ENCODE data around the gene AMDHD2.
"Not testable (repeated sequence)": the region's sequence is repeated elsewhere in the genome, so short reads cannot be mapped to it uniquely, and the experiment has no call there.

The AMDHD2 gene

DNA sequence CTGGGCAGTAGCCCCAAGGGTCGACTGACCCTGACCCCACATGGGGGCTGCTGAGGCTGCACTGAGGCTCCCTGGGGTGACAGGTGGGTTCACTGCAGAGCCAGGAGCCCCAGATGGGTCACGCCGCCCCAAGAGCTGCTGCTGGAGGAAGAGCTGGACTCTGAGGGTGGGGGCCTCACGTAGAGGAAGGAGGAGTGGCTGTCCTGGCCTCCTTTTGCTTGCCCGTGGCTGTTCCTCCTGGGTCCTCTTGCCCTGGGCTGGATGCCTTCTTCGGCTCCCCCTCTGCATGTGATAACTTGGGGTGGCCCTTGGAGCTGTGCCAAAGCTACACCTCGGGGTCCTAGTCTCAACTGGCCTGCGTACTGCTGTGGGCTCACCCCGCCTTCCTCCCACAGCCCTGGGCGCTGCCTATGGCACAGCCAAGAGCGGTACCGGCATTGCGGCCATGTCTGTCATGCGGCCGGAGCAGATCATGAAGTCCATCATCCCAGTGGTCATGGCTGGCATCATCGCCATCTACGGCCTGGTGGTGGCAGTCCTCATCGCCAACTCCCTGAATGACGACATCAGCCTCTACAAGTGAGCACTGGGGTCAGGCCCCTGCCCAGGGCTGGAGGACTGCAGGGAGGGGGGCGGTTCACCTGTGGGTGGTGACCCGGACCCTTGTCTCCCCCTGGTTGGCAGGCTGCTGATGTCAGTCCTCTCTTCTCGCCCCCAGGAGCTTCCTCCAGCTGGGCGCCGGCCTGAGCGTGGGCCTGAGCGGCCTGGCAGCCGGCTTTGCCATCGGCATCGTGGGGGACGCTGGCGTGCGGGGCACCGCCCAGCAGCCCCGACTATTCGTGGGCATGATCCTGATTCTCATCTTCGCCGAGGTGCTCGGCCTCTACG, 1.1 kb upstream of the AMDHD2 start:
- DNase-seq, result no peak

DNA sequence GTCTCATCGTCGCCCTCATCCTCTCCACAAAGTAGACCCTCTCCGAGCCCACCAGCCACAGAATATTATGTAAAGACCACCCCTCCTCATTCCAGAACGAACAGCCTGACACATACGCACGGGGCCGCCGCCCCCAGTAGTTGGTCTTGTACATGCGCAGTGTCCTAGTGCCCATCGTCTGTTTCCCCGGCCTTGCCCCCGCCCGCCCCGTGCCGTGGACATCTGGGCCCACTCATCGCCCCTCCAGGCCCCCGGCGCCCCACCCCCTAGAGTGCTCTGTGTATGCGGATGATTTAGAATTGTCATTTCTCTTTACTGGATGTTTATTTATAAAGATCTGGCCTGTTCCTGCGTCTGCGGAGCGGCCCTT, 475 bp upstream of the AMDHD2 start:
- no peak for DNase-seq

DNA sequence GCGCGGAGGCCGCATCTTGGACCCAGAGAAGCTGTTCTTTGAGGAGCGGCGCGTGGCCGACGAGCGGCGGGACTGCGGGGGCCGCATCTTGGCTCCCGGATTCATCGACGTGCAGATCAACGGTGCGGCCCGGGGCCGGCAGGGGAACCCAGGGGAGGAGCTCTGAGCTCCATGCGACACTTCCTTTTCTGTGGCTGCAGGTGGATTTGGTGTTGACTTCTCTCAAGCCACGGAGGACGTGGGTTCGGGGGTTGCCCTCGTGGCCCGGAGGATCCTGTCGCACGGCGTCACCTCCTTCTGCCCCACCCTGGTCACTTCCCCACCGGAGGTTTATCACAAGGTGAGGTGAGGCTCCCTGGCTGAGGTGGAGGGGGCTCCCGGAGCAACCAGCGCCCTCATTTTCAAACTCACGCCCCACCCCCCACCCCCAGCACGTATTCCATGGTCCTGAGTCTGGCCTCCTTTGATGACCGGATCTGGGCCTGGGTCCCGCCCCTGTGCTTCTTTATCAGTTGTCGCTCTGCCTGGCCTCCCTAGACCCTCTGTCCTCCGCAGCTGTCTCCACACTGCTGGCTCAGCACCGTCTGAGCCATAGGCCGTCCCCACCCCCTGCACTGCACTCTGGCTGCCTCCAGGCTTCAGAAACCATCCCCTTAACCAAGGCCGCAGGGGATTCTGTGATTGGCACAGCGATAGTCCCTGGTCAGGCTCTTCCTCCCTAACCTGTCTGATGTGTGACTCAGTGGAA, 787 bp downstream of the AMDHD2 start:
- DNase-seq, result no peak

DNA sequence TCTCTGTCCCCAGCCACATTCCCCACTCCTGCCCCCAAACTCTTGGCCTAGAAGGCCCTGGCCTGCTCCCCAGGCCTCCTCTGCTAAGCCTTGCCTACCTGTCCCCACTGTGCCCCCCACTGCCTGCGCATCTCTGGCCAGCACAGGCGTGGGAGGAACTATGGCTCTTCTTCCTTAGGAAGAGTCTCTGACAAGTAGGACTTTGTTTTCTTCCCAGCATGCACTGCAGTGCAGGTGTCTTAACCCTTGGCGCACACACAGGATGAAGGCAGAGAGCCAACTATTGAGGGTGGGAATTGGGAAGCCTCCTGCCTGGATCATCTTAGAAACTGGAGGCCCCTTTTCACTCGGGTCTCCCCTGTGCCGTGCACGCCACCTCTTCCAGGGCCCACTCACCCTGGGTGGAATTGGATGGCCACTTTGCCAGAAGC, 3.6 kb downstream of the AMDHD2 start:
- no peak for DNase-seq

DNA sequence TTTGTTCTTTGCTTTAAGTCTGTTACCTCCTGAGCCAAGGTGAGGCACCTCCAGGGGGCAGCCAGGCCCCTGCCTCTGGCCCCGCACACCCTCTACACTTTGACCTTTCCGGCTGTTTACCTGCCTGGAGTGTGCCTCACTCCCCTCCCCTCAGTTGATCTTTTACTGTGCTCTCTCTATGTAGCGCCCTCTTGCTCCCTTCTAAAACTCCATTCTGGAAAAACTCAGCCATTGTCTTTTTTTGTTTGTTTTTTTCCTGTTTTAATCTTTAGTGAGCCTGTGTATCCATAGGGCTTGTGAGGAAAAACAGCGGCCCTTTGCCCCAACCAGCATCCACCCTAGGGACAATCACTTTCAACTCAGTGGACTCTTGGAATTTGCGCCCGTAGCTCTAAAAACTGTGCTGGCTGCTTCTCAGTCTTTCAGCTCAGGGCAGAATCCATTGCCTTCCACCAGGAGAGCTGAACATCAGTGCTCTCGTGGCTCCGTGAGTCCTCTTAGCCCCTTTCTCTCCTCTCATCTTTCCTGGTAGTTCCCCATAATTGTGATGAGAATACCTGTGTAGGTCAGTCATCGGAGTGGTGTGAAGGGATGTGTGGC, 4.3 kb downstream of the AMDHD2 start:
- no peak for DNase-seq

DNA sequence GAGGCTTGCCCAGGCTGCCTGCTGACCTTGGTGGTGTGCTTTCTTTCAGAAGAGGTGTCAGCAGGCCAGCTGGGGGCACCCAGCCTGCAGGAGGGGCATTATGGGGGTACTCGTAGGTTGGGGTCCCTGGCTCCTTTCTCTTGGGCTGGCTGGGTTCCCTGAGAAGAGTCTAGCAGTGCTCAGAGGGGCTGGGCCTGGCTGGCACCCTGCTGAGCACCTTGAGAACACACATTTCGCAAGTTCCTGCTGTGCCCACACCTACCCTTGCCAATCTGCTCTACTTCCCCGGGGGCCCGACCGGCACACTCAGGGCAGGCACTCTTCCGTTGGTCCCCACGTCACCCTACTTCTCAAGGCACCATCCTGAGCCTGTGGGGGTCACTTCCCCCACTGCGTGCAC, 6.0 kb downstream of the AMDHD2 start:
- DNase-seq, result no peak

DNA sequence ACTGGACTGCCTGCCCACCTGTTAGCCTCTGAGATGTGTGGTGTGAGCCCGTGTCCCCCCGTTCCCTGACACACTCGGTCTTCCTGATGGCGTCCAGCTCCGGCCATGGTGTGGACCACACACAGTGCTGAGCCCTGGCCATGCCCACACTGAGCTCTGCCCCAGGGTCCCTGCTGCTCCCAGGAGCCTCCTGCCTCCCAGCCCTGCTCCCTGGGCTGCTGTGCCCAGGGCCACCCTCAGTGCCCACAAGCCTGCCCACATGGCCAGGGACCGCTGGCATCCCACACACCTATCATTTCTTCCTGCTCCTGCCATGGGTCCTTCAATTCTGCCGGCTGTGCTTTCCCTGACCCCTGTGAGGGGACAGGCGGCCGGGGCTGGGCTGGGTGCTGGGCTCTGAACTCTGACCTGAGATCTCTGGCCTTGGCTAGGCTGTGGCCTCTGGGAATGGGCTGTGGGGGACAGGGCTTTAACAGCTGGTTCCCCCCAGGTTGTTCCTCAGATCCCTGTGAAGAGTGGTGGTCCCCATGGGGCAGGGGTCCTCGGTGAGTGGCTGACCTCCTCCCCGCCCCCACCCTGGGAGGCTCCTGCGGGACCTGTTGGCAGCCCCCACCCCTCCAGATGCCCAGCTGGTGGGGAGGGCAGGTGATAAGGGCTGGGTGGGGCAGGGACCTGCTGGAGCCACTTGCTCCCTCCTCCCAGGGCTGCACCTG, 7.1 kb downstream of the AMDHD2 start:
- no peak for DNase-seq

DNA sequence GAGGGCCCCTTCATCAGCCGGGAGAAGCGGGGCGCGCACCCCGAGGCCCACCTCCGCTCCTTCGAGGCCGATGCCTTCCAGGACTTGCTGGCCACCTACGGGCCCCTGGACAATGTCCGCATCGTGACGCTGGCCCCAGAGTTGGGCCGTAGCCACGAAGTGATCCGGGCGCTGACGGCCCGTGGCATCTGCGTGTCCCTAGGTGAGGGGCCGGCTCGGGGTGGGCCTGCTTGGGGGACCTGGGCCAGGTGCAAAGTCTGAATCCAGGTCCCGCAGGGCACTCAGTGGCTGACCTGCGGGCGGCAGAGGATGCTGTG, 7.6 kb downstream of the AMDHD2 start:
- DNase-seq, result no peak

DNA sequence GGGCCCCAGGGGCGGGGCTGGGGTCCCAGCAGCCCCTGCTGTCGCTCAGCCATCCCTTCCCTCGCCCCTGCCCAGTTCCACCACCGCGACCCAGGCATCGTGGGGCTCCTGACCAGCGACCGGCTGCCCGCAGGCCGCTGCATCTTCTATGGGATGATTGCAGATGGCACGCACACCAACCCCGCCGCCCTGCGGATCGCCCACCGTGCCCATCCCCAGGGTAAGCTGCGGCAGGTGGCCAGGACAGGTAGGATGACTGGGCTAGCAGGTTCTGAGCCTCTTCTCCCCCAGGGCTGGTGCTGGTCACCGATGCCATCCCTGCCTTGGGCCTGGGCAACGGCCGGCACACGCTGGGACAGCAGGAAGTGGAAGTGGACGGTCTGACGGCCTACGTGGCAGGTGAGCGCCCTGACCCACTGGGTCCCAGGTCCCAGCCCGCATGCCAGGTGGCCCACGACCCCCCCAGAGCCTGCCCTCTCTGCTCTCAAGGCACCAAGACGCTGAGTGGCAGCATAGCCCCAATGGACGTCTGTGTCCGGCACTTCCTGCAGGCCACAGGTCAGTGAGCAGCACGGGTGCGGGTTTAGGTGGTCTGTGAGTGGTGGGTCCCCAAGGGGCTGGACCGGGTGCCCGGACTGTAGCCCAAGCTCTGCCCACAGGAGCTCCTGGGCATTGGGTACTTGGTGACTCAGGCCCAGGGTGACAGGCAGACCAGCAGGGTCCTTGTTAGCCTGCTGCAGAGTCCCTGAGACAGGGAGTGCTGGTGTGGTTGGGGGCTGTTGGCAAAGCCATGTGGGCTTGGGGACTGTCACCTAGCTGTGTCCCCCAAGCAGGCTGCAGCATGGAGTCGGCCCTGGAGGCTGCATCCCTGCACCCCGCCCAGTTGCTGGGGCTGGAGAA, 8.2 kb downstream of the AMDHD2 start:
- DNase-seq, result no peak

DNA sequence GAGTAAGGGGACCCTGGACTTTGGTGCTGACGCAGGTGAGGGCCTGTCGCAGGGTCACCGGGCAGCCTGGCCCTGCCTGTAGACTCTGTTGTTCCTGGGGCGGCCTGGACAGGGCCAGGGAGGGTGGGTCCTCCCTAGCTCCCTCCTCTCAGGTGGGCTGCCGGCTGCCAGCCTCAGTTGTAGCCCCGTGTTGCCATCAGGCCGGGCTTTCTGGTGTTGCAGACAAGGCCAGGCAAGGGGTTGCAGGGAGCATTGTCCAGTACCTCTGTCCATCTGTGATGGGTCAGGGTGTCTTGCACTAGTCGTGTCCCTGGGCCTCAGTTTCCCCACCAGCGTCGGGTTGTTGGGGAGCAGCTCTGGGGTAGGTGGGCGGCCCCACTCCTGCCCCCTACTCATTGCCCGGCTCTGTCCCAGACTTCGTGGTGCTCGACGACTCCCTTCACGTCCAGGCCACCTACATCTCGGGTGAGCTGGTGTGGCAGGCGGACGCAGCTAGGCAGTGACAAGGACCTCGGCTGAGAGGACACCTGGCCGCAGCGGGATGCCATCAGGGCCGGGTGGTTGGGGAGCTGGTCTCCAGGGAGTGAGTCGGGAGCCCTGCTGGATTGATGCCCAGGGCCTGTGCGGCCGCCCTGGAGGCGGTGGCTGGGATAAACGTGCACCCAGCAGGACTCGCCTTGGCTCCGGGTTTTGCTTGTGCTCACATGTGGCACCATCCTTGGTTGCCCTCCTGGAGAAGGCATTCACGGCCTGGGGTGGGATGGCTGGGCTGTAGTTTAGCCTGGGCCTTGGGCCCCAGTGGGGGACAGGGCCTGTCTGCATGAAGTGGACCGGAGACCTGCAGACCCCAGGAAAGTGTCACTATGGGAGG, 9.1 kb downstream of the AMDHD2 start:
- DNase-seq, result no peak

DNA sequence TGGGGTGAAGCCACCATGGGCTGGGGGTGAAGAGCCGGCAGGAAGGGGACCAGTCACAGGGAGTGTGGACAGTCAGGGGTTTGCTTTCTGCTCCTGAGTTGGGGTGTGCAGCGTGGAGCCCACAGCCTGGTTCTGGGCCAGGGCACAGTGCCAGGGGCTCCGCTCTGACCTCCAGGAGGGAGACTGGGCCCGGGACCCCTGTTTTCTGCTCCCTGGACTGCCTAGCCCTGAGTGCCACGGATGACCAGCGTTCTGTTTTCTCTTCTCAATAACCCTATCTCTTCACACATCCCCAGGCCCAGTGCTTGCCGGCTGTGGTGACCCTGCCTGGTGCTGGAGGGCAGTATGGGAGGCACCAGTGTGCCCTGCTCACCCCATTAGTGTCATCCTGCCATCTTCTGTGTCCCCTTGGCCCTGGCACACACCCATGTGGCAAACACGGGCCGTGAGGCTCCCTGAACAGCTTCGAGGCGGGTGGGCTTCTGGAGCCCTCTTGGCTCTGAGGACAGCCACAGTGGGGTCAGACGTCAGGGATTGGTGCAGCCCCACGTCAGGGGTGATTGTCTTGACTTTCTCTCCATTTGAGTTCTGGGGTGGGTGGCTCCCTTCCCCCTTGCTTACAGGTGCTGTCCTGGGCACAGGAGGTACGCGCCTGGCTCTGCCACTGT, 9.9 kb downstream of the AMDHD2 start:
- no peak for DNase-seq

DNA sequence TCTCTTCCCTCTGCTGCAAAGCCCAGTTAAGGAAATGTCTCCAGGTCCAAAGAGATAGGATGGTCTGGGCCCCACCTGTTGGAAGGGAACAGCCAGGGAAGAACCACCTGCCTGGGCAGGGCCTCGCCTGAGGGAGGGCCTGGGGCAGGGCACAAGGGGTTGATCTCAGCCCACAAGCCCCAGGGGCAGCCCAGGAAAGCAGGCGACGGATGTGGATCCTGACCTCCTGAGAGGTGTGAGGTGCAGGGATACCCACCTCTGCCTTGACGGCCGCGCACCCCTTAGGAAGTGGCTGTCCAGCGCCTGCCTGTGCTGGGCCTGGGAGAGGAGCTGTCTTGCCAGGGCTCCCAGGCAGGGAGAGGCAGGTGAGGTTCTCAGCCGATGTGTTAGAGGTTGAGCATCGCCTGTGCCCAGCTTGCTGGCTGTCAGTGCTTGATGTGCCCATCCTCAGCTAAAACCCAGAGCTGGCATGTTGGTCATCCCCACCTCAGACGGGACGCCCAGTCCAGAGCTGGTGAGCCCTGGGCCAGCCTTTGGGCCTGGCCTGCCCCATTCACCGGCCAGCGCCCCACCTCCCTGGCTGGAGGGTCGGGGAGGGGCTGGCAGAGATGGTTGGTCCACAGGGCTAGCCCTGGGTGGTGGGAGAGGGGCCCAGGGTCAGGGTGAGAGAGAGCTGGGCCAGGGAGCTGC, 10.6 kb downstream of the AMDHD2 start:
- DNase-seq, result no peak

DNA sequence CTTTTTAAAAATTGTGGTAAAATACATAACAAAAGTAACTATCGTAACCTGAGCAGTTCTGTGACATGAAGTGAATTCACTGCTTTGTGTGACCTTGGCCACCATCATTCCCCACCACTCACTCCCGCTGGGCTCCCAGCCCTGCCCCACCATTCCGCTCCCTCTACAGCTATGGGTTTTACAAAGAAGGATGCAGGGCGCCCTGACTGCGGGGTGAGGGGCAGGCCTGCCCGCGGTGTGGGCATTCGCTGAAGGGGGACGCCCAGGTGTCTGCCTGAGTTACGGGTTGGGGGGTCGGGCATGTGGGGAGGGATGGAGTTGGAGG, 11.2 kb downstream of the AMDHD2 start, which contains the start of gene CEMP1:
TSS of gene CEMP1 (minus strand) at position 38 of the 325 bp plus-strand sequence. CDS start 335 bp downstream, outside the sequence.
- DNase-seq, result no peak

DNA sequence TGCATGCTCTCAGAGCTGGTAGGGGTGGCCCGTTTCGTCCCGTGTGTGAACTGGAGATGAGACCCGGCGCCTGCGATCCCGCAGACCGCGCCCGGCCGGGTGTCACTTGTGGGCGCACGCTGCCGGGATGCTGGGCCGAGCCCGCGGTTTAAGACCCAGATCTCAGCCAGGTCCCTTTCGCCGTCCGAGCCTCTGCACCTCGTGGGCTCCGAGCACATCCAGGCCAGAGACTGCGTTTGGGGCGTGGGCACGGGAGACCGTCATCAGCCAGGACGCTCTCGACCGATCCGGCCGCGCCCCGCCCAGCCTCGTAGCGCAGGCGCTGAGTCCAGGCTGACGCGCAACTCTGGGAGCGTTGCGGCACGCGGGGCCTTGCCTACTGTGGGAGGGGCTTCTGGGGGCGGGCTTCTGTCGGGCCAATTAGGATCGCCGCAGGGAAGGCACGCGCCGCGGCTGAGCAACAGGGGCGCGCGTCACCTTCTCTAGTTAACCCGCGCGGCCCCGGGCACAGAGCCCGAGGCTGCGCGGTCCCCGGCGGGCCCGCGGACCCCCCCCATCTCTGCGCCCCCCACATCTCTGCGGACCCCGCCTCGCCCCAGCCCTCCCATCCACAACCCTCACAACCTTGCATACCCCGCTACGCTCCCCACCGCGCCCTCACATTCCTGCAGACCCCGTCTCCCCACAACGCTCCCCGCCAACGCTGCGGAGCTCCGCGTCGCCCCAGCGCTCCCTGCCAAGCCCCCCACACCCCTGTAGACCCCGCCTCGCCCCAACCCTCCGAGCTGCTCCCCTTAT, 11.7 kb downstream of the AMDHD2 start:
- peak; percentile 97 for DNase-seq

DNA sequence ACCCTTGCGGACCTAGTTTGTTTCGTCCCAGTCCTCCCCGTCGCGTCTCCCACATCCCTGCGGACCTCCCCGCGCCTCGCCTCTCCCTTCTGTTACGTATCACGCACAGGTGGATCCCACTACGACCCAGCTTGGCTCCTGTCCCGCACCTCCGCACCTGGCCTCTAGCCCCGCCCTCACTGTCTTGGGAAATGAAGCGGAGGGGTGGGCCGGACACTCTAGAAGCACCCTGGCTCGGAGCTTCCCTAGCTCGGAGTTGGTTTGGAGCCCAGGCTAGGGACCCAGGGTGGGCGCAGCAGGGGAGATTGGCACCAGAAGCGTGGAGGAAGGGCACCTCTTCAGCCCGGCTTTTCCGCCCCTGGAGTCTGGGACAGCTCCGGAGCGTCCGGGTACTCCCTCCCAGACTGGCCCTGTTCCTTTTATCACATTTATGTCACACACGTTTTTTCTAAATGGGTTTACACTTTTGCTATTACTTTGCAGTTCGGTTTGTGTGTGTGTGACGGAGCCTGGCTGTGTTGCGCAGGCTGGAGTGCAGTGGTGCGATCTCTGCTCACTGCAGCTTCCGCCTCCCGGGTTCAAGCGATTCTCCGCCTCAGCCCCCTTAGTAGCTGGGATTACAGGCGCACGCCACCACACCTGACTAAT, 12.4 kb downstream of the AMDHD2 start:
- peak; percentile 84 for DNase-seq

DNA sequence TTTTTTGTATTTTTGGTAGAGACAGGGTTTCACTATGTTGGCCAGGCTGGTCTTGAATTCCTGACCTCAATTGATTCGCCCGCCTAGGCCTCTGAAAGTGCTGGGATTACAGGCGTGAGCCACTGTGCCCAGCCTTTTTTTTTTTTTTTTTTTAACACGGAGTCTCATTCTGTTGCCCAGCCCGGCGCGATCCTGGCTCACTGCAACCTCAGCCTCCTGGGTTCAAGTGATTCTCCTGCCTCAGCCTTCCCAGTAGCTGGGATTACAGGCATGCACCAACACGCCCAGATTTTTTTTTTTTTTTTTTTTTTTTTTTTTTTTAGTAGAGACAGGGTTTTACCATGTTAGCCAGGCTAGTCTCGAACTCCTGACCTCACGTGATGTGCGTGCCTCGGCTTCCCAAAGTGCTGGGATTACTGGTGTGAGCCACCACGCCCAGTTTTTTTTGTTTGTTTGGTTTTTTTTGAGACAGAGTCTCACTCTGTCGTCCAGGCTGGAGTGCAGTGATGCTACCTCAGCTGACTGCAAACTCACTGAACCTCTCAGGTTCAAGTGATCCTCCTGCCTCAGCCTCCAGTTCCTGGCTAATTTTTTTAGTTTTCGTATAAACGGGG, 13.1 kb downstream of the AMDHD2 start:
- not testable (repeated sequence) for DNase-seq

DNA sequence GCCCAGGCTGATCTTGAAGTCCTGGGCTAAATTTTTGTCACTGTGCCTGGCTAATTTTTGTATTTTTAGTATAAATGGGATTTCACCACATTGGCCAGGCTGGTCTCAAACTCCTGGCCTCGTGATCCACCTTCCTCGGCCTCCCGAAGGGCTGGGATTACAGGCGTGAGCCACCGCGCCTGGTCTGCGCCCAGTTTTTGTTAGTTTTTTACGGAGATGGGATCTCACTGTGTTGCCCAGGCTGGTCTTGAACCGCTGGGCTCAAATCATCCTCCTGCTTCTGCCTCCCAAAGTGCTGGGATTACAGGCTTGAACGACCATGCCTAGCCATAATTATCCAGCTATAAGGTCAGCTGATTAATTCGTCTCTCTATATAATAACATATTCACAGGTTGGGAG, 13.7 kb downstream of the AMDHD2 start:
- no peak for DNase-seq

DNA sequence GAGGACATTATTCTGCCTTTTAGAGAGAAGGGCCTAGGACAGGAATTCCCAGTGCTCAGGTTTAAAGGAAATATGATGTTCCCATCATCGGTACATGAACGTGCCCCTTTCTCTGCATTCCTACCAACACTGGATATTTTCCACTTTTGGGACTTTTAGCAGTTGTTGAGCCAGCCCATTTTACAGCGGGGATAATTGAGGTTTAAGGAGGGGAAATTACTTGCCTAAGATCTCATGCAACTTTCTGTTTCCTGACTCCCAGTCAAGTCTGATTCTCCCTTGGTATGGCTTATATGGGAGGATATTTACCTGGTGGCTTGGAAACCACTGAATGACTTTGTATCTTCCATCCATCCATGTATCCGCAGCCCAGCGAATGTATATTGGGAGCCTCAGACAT, 14.2 kb downstream of the AMDHD2 start:
- DNase-seq, result not testable (repeated sequence)

Measured in activated CD8-positive, alpha-beta memory T cell treated with anti-CD3 and anti-CD28 coated beads for 24 hours (primary cell).